ENCODE data around the gene SYNE2. TPM values are rescaled to one million over a fixed set of nuclear protein-coding genes. Genes with fewer than 3 reads are reported as not detected.
"Not testable (repeated sequence)": the region's sequence is repeated elsewhere in the genome, so short reads cannot be mapped to it uniquely, and the experiment has no call there.

SYNE2 gene
- total and polyA plus RNA-seq, 2 of the 8 experiments (the other 6 are each of a cell fraction or from before 2014, with no cell fraction given), result 32.6 to 46.1 TPM

DNA sequence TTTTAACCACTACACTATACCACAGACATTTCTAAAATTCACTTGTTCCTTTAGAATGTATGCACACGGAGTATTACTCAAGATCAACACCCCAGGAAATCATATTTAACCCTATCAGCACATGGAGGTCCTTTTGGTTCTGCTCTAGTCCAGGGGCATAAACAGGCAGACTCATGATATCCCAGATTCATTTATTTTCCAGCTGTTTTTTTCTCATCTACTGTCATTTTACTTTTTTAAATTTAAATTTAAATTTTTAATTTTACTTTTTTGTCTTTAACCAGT, 17.9 kb downstream of the SYNE2 start:
- H2BK12ac ChIP-seq (ENCODE audit: low read depth, low read length); H3K27ac ChIP-seq (ENCODE audit: low read depth, low read length); H3K18ac ChIP-seq (ENCODE audit: extremely low read depth, low read length); H3K79me1 ChIP-seq (ENCODE audit: low read depth, low read length); H3K23me2 ChIP-seq (ENCODE audit: low read depth, low read length); H4K8ac ChIP-seq (ENCODE audit: extremely low read depth, insufficient read depth, low read length); H2BK20ac ChIP-seq (ENCODE audit: low read length); H2AK5ac ChIP-seq (ENCODE audit: low read depth, low read length); H3K27me3 ChIP-seq (replicated peaks in 1 of 4; ENCODE audit: control insufficient read depth in 3 of 4, extremely low read depth in 1 of 4, insufficient read depth in 3 of 4, low read length in 3 of 4); H4K91ac ChIP-seq (replicated peaks; ENCODE audit: insufficient read length, low read length); H2AFZ ChIP-seq (ENCODE audit: low read length); H2BK120ac ChIP-seq (replicated peaks; ENCODE audit: low read depth, low read length); H3K36me3 ChIP-seq (ENCODE audit: control insufficient read depth in 2 of 4, insufficient read depth in 4 of 4, low read length in 3 of 4); H3K4me2 ChIP-seq (ENCODE audit: insufficient read depth in 1 of 2, low read depth in 2 of 2, low read length in 2 of 2); H3K4me3 ChIP-seq (ENCODE audit: extremely low read depth in 1 of 4, insufficient read depth in 2 of 4, low read depth in 3 of 4, low read length in 4 of 4); H3K4me1 ChIP-seq (replicated peaks in 1 of 4; ENCODE audit: control insufficient read depth in 3 of 4, insufficient read depth in 4 of 4, low read length in 3 of 4); H3K14ac ChIP-seq (ENCODE audit: insufficient read length); H3K56ac ChIP-seq (replicated peaks; ENCODE audit: insufficient read length, low read depth, low read length); FAIRE-seq; H4K20me1 ChIP-seq (replicated peaks in 1 of 2; ENCODE audit: control insufficient read depth in 1 of 2, insufficient read depth in 2 of 2, low read length in 2 of 2); DNase-seq (ENCODE audit: low read depth in 1 of 2, low spot score in 2 of 2); H4K5ac ChIP-seq (ENCODE audit: insufficient read length, low read depth, low read length); POLR2A ChIA-PET (ENCODE audit: partially characterized antibody); H2BK5ac ChIP-seq (ENCODE audit: low read depth, low read length); H3K4ac ChIP-seq (replicated peaks; ENCODE audit: insufficient read length, low read depth, low read length); H2BK15ac ChIP-seq (ENCODE audit: low read length); H3K9ac ChIP-seq (replicated peaks in 1 of 4; ENCODE audit: extremely low read depth in 1 of 4, low read depth in 3 of 4, low read length in 3 of 4); H3K9me3 ChIP-seq (ENCODE audit: insufficient read depth in 2 of 2, low read depth in 1 of 2, low read length in 1 of 2); H3K23ac ChIP-seq (ENCODE audit: insufficient read length): not testable (repeated sequence)
- 35% methylated on average over 1 of the region's 1 CpG; no CpG with 5 or more reads in 1 of the 2 experiments for WGBS, 2 experiments (ENCODE audit: extremely low coverage in 1 of 2, insufficient coverage in 1 of 2, insufficient read length in 1 of 2, insufficient replicate concordance in 2 of 2, low coverage in 1 of 2, low lambda C conversion rate in 2 of 2, missing lambda C conversion rate in 1 of 2)
- CTCF ChIA-PET (ENCODE audit: partially characterized antibody), result interaction anchor here (0.6 to 1.2 kb wide), 2 partner anchors 14 to 16 kb away, joined by 3 read pairs; no protein-coding TSS in a partner anchor
- H3K79me2 ChIP-seq (ENCODE audit: control insufficient read depth in 1 of 2, insufficient read depth in 2 of 2, low read length in 2 of 2), result peaks cover 0 to 39% of the 10 kb centered on the region in 2 experiments; a peak in 2 of 4 replicates

Measured in H1 (cell line).